Measurements from ENCODE around the gene GPAT2.
"Not testable (repeated sequence)": the region's sequence is repeated elsewhere in the genome, so short reads cannot be mapped to it uniquely, and the experiment has no call there.

GRCh38 chr2:96071977-96072491 is 37.3 kb upstream of the GPAT2 start:
- TF ChIP-seq CTCF (conservative IDR thresholded peaks at IDR 0.05; ENCODE audit: low read depth, low read length); EZH2 (IDR thresholded peaks at IDR 0.05; ENCODE audit: borderline replicate concordance, low read depth, low read length, poor library complexity, severe bottlenecking): not testable (repeated sequence)
